Spleen (tissue), 7 donors: ENCODE results near the gene TBC1D9.

ENCODE experiments used
- POLR2A ChIP-seq, 3 donors: fragments of 450-650 bp; IDR thresholded peaks; one replicate each; pipeline ENCODE4 v1.5.1; 2017; ENCODE audit warnings: antibody characterized with exemption in 3 of 3, mild to moderate bottlenecking in 1 of 3
- TF ChIP-seq, protein P1 (sequence below), 11 experiments: fragments of 200-600 bp in 7 of 11; fragments of 450-650 bp in 4 of 11; sonication (generic) in 4 of 11; IDR thresholded peaks in 8 of 11; conservative IDR thresholded peaks in 3 of 11; 1 replicate in 7 of 11; 2 replicates in 4 of 11; pipeline versions ENCODE4 v1.4.0 to v1.8.0; 2016 to 2021; ENCODE audit warnings: antibody characterized with exemption in 11 of 11, inconsistent platforms in 4 of 11, mild to moderate bottlenecking in 1 of 11
- donor health status: DM: no; HTN: no; CAD: no; lungs with moderate emphysema.
- donor health status: DM: no; HTN: no; CAD: no.
- donor health status: DM: no; HTN: no; CAD: no.

DNA sequence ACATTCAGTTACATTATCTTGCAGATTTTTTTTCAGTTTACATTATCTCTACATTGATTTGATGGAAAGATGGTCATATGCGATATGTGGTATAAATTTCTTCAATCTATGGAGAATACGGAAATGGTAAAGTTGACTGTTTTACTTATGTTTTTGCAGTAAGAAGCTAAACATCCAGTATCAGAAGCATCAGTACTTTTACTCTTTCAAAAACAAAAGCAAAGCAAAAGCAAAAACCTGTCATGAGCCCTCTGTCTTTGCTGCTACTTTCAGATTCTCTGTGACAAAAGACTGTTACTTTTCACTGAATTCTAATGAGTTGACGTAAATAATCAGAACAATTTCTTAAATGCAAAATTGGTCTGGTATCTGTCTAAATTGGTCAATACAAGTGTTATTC, 135.0 kb downstream of the TBC1D9 start:
- TF ChIP-seq, protein P1, sequence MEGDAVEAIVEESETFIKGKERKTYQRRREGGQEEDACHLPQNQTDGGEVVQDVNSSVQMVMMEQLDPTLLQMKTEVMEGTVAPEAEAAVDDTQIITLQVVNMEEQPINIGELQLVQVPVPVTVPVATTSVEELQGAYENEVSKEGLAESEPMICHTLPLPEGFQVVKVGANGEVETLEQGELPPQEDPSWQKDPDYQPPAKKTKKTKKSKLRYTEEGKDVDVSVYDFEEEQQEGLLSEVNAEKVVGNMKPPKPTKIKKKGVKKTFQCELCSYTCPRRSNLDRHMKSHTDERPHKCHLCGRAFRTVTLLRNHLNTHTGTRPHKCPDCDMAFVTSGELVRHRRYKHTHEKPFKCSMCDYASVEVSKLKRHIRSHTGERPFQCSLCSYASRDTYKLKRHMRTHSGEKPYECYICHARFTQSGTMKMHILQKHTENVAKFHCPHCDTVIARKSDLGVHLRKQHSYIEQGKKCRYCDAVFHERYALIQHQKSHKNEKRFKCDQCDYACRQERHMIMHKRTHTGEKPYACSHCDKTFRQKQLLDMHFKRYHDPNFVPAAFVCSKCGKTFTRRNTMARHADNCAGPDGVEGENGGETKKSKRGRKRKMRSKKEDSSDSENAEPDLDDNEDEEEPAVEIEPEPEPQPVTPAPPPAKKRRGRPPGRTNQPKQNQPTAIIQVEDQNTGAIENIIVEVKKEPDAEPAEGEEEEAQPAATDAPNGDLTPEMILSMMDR (IDR thresholded peaks at IDR 0.05 in 8 of 11, conservative IDR thresholded peaks at IDR 0.05 in 3 of 11) = no peak
- no peak for TF ChIP-seq POLR2A (IDR thresholded peaks at IDR 0.05)
